GM13976 (cell line): ENCODE data around the gene RPLP2.

Experiments
- DNase-seq: peaks from one replicate; pipeline ENCODE4 v3.0.0; 2012; ENCODE audit warnings: low spot score
- in situ Hi-C: fragments of 300-500 bp; cut with MboI; formaldehyde crosslinking; loops from one replicate; pipeline ENCODE4 v1.12.0; 2022; ENCODE audit warnings: low sequenced_read_pairs, mixed read lengths, inconsistent platforms; ENCODE audit not compliant: unreplicated experiment
- TF ChIP-seq, protein P1 (sequence below): IDR thresholded peaks from 2 replicates; pipeline ENCODE4 v1.5.1; 2012; ENCODE audit warnings: borderline replicate concordance, mild to moderate bottlenecking; ENCODE audit not compliant: insufficient read depth; ENCODE audit errors: extremely low read depth, missing control alignments, control extremely low read depth

The RPLP2 gene

DNA sequence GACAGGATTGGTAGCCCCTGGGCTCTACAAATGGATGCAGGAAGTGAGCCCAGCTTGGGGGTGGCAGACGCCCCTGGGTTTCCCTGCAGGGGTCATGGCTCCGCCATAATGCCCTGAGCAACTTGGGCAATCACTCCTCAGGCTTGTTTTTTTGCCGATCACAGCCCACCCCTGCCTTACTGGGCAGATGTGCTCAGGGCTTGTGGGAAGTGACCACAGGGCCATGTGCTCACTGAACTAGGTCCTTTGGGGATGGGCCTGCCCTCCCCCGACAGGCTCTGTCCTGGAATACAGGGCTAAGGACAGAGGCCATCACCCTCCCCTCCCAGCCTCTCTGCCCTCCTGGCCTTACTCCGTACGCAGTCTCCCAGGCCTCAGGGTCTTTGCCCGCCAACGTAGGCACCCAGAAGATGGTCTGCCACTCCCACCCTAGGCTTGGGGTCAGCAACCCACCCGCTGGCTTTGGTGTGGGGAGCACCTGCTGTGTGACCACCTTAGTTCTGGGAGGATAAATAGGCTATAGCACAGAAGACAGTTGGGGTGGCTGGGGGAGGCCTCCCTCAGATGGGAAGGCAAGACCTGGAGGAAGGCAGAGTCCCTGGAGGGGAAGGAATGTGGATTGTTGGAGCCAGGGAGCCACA is 3.8 kb downstream of the RPLP2 start:
- in situ Hi-C loops = no loop called here
- TF ChIP-seq, protein P1, sequence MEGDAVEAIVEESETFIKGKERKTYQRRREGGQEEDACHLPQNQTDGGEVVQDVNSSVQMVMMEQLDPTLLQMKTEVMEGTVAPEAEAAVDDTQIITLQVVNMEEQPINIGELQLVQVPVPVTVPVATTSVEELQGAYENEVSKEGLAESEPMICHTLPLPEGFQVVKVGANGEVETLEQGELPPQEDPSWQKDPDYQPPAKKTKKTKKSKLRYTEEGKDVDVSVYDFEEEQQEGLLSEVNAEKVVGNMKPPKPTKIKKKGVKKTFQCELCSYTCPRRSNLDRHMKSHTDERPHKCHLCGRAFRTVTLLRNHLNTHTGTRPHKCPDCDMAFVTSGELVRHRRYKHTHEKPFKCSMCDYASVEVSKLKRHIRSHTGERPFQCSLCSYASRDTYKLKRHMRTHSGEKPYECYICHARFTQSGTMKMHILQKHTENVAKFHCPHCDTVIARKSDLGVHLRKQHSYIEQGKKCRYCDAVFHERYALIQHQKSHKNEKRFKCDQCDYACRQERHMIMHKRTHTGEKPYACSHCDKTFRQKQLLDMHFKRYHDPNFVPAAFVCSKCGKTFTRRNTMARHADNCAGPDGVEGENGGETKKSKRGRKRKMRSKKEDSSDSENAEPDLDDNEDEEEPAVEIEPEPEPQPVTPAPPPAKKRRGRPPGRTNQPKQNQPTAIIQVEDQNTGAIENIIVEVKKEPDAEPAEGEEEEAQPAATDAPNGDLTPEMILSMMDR = no peak

DNA sequence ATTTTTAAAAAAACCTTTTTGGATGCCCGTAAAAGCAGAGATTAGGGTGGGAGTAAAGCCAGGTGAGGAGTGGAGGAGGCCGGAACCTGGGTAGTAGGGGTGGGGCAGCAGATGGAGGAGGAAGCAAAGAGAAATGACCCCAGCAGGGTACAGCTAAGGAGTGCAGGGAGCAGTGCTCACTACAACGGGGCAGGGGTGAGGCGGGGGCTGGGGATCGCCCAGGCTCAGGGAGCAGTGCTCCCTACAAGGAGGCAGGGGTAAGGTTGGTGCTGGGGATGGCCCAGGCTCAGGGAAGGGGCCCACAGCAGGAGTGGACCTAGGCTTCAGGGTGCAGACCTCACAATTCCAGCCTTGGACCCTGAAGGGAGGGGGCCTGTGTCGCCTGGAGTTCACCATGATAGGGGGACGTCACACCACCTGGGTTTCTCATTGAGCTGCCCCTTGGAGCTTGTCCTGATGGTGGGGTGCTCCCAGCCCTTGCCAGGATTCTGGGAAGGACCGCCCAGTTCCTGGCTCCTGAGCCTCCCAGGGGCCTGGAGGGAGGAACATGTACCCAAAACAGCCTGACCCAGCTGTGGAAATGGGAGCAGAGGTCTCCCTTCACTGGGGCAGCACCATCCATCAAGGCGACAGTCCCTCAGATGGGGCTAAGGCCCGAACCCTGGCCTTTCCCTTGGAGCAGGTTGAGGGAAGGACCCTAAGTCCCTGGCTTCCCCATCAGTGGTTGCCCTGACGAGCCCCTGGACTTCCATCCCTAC is 6.1 kb downstream of the RPLP2 start:
- in situ Hi-C loops = no loop called here
- TF ChIP-seq, protein P1 = no peak
- no peak for DNase-seq

More for the DNA sequence above, 3.8 kb downstream of the RPLP2 start:
- DNase-seq = no peak

DNA sequence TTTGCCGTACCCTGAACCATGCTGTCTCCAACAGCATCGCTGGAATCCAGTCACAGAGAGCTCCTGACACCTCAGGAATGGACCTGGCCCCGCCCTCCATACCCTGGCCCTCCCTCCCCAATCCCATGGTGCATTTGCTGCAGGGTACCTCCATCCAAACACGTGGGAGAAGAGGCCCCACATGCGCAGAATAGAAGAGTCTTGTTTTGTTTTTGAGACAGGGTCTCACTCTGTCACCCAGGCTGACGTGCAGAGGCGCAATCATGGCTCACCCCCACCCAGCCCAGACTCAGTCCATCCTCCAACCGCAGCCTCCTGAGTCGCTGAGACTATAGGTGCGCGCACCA is 6.6 kb downstream of the RPLP2 start:
- no peak for DNase-seq
- in situ Hi-C loops = no loop called here
- TF ChIP-seq, protein P1 = no peak

DNA sequence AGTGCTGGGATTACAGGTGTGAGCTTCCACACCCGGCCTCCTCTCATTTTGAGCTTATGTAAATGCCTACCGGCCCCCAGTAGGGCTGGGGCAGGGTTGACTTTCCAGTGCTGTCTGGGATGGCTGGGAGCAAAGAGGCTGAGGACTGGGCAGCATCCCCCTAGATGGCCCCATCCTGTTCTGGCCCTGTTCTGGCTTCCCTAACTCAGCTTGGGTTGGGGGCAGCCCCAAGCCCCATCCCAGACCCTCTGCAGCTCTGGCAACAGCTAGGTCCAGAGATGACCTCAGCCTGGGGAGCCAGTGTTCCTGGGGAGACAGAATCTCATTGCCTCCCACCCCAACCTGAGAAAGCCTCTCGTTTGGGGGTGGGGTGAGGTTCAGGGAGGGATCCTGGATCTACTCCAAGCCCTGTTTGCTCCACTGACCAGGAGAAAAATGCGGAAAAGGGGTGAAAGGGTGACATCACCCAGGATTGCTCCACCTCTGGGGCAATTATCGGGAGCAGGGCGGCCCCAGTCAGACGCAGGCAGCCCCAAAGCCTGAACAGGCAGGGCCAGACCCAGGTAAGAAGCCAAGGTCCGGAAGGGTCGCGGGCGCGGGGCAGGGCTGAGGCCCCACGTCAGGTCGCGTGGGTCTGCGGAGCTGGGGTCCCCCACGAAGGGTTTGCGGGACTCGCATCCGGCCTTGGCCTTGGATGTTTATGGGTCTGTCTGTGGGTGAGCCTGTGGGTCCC is 8.8 kb downstream of the RPLP2 start, which contains the start of gene PNPLA2:
TSS of gene PNPLA2 (plus strand) at position 519 of the 733 bp plus-strand sequence. CDS start 805 bp downstream, outside the sequence.
- in situ Hi-C loops = no loop called here
- no peak for DNase-seq
- TF ChIP-seq, protein P1 = no peak

DNA sequence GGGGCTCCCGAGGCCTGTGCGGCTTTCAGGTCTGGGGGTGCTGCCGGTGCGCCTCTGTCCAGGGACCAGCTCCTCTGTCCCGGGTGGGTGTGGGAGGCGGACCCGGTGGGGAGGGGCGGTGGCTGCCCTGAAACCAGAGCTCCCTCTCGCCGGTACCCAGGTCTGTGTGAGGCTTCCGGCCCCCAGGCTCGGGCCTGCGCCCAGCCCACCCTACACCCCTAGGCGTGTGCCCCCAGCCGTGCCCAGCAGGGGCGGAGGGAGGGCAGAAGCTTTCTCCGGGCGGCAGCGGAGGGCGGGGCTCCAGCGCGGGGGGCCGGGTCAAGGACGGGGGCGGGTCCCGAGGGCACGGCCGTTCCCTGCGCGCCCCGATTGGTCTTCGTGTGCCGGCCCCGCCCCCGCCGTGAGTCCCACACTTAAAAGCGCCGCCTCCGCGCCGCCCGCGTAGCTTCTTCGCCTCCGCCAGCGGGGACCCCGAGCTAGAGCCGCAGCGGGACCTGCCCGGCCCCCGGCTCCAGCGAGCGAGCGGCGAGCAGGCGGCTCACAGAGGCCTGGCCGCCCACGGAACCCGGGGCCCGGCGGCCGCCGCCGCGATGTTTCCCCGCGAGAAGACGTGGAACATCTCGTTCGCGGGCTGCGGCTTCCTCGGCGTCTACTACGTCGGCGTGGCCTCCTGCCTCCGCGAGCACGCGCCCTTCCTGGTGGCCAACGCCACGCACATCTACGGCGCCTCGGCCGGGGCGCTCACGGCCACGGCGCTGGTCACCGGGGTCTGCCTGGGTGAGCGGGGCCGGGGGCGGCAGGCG is 9.6 kb downstream of the RPLP2 start:
- in situ Hi-C loops = no loop called here
- DNase-seq = peak; percentile 96
- TF ChIP-seq, protein P1 = no peak
